ENCODE measurements around the gene STYK1. TPM values are rescaled to one million over a fixed set of nuclear protein-coding genes. Genes with fewer than 3 reads are reported as not detected.
"Not testable (repeated sequence)": the region's sequence is repeated elsewhere in the genome, so short reads cannot be mapped to it uniquely, and the experiment has no call there.

Gene STYK1
- total RNA-seq, 4 donors from 2014 or later, result 2.0 to 2.5 (median 2.2) TPM

DNA sequence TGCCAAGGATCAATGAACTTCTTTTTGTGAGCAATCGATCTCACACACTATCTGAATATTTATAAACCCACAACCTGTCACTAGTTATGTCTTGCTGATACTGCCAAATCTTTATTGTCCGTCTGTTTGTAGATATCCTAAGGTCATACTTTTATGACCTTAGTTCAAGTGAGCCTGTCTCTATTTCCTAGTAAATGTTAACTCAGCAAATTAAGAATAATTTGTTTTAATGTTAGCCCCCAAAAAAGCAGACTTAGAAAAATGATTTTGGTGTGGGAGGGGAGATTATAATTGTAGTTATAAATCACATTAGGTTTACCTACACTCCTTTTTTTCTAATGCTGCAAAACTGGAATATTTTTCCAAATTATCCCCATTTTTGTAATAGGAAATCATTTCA is 9.4 kb downstream of the STYK1 start:
- no peak for DNase-seq (ENCODE audit: low spot score in 2 of 2)
- no peak overlapping the region for H3K4me3 ChIP-seq (ENCODE audit: low read depth, poor library complexity, severe bottlenecking)
- intact Hi-C loops (cut with DNase I; ENCODE audit: low total_unique reads), result no loop called here
- TF ChIP-seq, protein P1, sequence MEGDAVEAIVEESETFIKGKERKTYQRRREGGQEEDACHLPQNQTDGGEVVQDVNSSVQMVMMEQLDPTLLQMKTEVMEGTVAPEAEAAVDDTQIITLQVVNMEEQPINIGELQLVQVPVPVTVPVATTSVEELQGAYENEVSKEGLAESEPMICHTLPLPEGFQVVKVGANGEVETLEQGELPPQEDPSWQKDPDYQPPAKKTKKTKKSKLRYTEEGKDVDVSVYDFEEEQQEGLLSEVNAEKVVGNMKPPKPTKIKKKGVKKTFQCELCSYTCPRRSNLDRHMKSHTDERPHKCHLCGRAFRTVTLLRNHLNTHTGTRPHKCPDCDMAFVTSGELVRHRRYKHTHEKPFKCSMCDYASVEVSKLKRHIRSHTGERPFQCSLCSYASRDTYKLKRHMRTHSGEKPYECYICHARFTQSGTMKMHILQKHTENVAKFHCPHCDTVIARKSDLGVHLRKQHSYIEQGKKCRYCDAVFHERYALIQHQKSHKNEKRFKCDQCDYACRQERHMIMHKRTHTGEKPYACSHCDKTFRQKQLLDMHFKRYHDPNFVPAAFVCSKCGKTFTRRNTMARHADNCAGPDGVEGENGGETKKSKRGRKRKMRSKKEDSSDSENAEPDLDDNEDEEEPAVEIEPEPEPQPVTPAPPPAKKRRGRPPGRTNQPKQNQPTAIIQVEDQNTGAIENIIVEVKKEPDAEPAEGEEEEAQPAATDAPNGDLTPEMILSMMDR (IDR thresholded peaks at IDR 0.05), result no peak
- no peak for TF ChIP-seq POLR2A (IDR thresholded peaks at IDR 0.05)
- 76 to 91% methylated on average over 2 of the region's 2 CpGs for WGBS, 2 donors

GRCh38 chr12:10663869-10664268 is 10.0 kb downstream of the STYK1 start:
- DNase-seq (ENCODE audit: low spot score in 2 of 2), result no peak
- intact Hi-C loops (cut with DNase I; ENCODE audit: low total_unique reads), result no loop called here

GRCh38 chr12:10661338-10661737 is 12.5 kb downstream of the STYK1 start:
- no peak for DNase-seq (ENCODE audit: low spot score in 2 of 2)
- intact Hi-C loops (cut with DNase I; ENCODE audit: low total_unique reads), result no loop called here
- no peak overlapping the region for H3K4me3 ChIP-seq (ENCODE audit: low read depth, poor library complexity, severe bottlenecking)
- TF ChIP-seq POLR2A (IDR thresholded peaks at IDR 0.05), result no peak
- TF ChIP-seq, protein P1 (IDR thresholded peaks at IDR 0.05), result no peak
- WGBS, 2 donors, result 59 to 69% methylated on average over 3 of the region's 3 CpGs

More at GRCh38 chr12:10663869-10664268, 10.0 kb downstream of the STYK1 start:
- no peak for TF ChIP-seq POLR2A (IDR thresholded peaks at IDR 0.05)
- TF ChIP-seq, protein P1 (IDR thresholded peaks at IDR 0.05), result no peak
- 76 to 83% methylated on average over 3 of the region's 3 CpGs for WGBS, 2 donors
- H3K4me3 ChIP-seq (ENCODE audit: low read depth, poor library complexity, severe bottlenecking), result no peak overlapping the region

GRCh38 chr12:10654003-10654402 is 19.8 kb downstream of the STYK1 start:
- no peak for TF ChIP-seq POLR2A (IDR thresholded peaks at IDR 0.05)
- TF ChIP-seq, protein P1 (IDR thresholded peaks at IDR 0.05), result no peak
- intact Hi-C loops (cut with DNase I; ENCODE audit: low total_unique reads), result no loop called here

DNA sequence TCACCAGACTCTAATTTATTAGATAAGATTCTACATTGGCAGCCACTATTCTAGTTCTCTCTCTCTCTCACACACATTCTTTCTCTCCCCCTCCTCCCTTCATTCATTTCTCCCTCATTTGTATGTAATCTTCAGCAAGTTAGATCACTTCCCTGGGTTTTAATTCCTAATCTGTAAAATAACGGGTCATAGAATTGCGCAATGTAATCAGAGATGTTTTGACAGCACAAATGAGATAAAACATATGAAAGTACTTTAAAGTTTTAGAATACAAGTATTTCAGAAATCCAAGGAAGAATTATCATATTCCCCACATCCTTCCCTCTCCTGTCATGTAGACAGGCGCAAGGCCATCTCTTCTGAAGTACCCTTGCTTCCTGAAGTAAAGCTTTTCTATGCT is 21.7 kb downstream of the STYK1 start:
- WGBS, 2 donors, result 72 to 74% methylated on average over 3 of the region's 3 CpGs
- intact Hi-C loops (cut with DNase I; ENCODE audit: low total_unique reads), result no loop called here
- TF ChIP-seq POLR2A (IDR thresholded peaks at IDR 0.05), result no peak
- TF ChIP-seq, protein P1 (IDR thresholded peaks at IDR 0.05), result no peak
- no peak overlapping the region for H3K4me3 ChIP-seq (ENCODE audit: low read depth, poor library complexity, severe bottlenecking)
- DNase-seq (ENCODE audit: low spot score in 2 of 2), result no peak

More at GRCh38 chr12:10654003-10654402, 19.8 kb downstream of the STYK1 start:
- no peak for DNase-seq (ENCODE audit: low spot score in 2 of 2)
- H3K4me3 ChIP-seq (ENCODE audit: low read depth, poor library complexity, severe bottlenecking), result no peak overlapping the region

GRCh38 chr12:10646576-10646975 is 27.3 kb downstream of the STYK1 start:
- intact Hi-C loops (cut with DNase I; ENCODE audit: low total_unique reads); DNase-seq (ENCODE audit: low spot score in 2 of 2): not testable (repeated sequence)

More at GRCh38 chr12:10646576-10646975, 27.3 kb downstream of the STYK1 start:
- not testable (repeated sequence) for H3K4me3 ChIP-seq (ENCODE audit: low read depth, poor library complexity, severe bottlenecking)
